Liver (tissue), 9 donors: ENCODE data around the gene LGR6. TPM values are rescaled to one million over a fixed set of nuclear protein-coding genes. Genes with fewer than 3 reads are reported as not detected.

Source experiments
- DNase-seq: peaks from one replicate; pipeline ENCODE4 v3.0.0-alpha.2; 2017; ENCODE audit warnings: low spot score
- H3K27ac ChIP-seq, 2 donors: one replicate each; pipeline ENCODE4 v1.7.0; 2013; ENCODE audit warnings: inconsistent platforms in 2 of 2, low read length in 2 of 2, control low read depth in 1 of 2, low read depth in 1 of 2, mild to moderate bottlenecking in 1 of 2
- H3K27me3 ChIP-seq, 4 donors: one replicate each; pipeline versions ENCODE4 v1.6.1 to v1.7.0; 2013; ENCODE audit warnings: low read length in 3 of 4, inconsistent platforms in 1 of 4, mild to moderate bottlenecking in 1 of 4, moderate library complexity in 1 of 4; ENCODE audit not compliant: control insufficient read depth in 4 of 4, insufficient read depth in 4 of 4
- H3K36me3 ChIP-seq, 4 donors: one replicate each; pipeline versions ENCODE4 v1.6.1 to v1.7.0; 2013; ENCODE audit warnings: low read length in 3 of 4, mild to moderate bottlenecking in 3 of 4, low read depth in 1 of 4, moderate library complexity in 1 of 4; ENCODE audit not compliant: control insufficient read depth in 4 of 4, insufficient read depth in 3 of 4
- H3K4me1 ChIP-seq, 4 donors: one replicate each; pipeline versions ENCODE4 v1.6.1 to v1.7.0; 2013; ENCODE audit warnings: low read length in 3 of 4, mild to moderate bottlenecking in 3 of 4, moderate library complexity in 1 of 4; ENCODE audit not compliant: control insufficient read depth in 4 of 4, insufficient read depth in 4 of 4
- H3K4me3 ChIP-seq, 3 donors: one replicate each; pipeline versions ENCODE4 v1.6.1 to v1.7.0; 2013; ENCODE audit warnings: low read length in 3 of 3, control low read depth in 1 of 3, low read depth in 1 of 3, mild to moderate bottlenecking in 1 of 3
- H3K9ac ChIP-seq, 2 donors: one replicate each; pipeline ENCODE4 v1.7.0; 2013; ENCODE audit warnings: low read length in 2 of 2, mild to moderate bottlenecking in 2 of 2, moderate library complexity in 2 of 2, control low read depth in 1 of 2, low read depth in 1 of 2
- H3K9me3 ChIP-seq, 4 donors: one replicate each; pipeline versions ENCODE4 v1.6.1 to v1.7.0; 2013; ENCODE audit warnings: low read length in 3 of 4; ENCODE audit not compliant: control insufficient read depth in 4 of 4
- CTCF ChIP-seq: fragments of 150-350 bp; IDR thresholded peaks from 2 replicates; pipeline ENCODE4 v1.5.1; 2017; ENCODE audit warnings: improper control_type of control experiment, low read depth, low read length; ENCODE audit not compliant: missing input control
- EGR1 ChIP-seq, 2 donors: IDR thresholded peaks; 2 replicates each; pipeline ENCODE4 v1.6.1; 2016 to 2018; ENCODE audit warnings: antibody characterized with exemption in 2 of 2, low read depth in 2 of 2
- FOXA1 ChIP-seq: IDR thresholded peaks from 2 replicates; pipeline ENCODE4 v1.6.1; 2016; ENCODE audit warnings: antibody characterized with exemption
- FOXA2 ChIP-seq: IDR thresholded peaks from 2 replicates; pipeline ENCODE4 v1.6.1; 2016; ENCODE audit warnings: antibody characterized with exemption
- GABPA ChIP-seq, 2 donors: IDR thresholded peaks in 1 of 2; conservative IDR thresholded peaks in 1 of 2; 2 replicates each; pipeline ENCODE4 v1.6.1; 2016; ENCODE audit warnings: antibody characterized with exemption in 2 of 2, mild to moderate bottlenecking in 1 of 2, moderate library complexity in 1 of 2
- HNF4A ChIP-seq, 2 donors: conservative IDR thresholded peaks; 2 replicates each; pipeline ENCODE4 v1.6.1; 2016; ENCODE audit warnings: antibody characterized with exemption in 2 of 2, mild to moderate bottlenecking in 2 of 2
- HNF4G ChIP-seq: IDR thresholded peaks from 2 replicates; pipeline ENCODE4 v1.6.1; 2016; ENCODE audit warnings: antibody characterized with exemption
- RAD21 ChIP-seq, 2 donors: IDR thresholded peaks; 2 replicates each; pipeline ENCODE4 v1.6.1; 2016; ENCODE audit warnings: antibody characterized with exemption in 2 of 2, mild to moderate bottlenecking in 2 of 2
- REST ChIP-seq: IDR thresholded peaks from 2 replicates; pipeline ENCODE4 v1.6.1; 2016; ENCODE audit warnings: antibody characterized with exemption, mild to moderate bottlenecking
- RXRA ChIP-seq, 2 donors: IDR thresholded peaks; 2 replicates each; pipeline ENCODE4 v1.6.1; 2017 to 2018; ENCODE audit warnings: antibody characterized with exemption in 2 of 2, mild to moderate bottlenecking in 1 of 2
- SP1 ChIP-seq: IDR thresholded peaks from 2 replicates; pipeline ENCODE4 v1.6.1; 2018; ENCODE audit warnings: antibody characterized with exemption, mild to moderate bottlenecking
- TAF1 ChIP-seq: conservative IDR thresholded peaks from 2 replicates; pipeline ENCODE4 v1.6.1; 2016; ENCODE audit warnings: antibody characterized with exemption, mild to moderate bottlenecking
- YY1 ChIP-seq: IDR thresholded peaks from 2 replicates; pipeline ENCODE4 v1.6.1; 2016; ENCODE audit warnings: antibody characterized with exemption, mild to moderate bottlenecking
- ZBTB33 ChIP-seq: IDR thresholded peaks from 2 replicates; pipeline ENCODE4 v1.6.1; 2016; ENCODE audit warnings: antibody characterized with exemption
- WGBS: extraction: QIAGEN DNeasy Blood & Tissue Kit; methylation state at CpG from one replicate; pipeline ENCODE4 v1.1.7; 2013; 5-methylcytosine and 5-hydroxymethylcytosine counted together
- polyA plus RNA-seq, 2 donors: library from polyadenylated mRNA; stranded (reverse) in 1 of 2; unstranded in 1 of 2; fragments of 200-250 nt in 1 of 2; fragments of >200 nt in 1 of 2; fragmentation: Nextera tagmentation in 1 of 2; extraction: Ambion mirVana in 1 of 2; gene quantifications; one replicate each; pipeline versions ENCODE4 v1.2.1 to v1.2.3, GENCODE V29; 2013 to 2015
- total RNA-seq, 2 donors: library from RNA; depleted of rRNA; stranded (reverse); fragments of >200 nt; gene quantifications; one replicate each; pipeline ENCODE4 v1.2.3, GENCODE V29; 2014
- TF ChIP-seq, protein P1 (sequence below): IDR thresholded peaks from 2 replicates; pipeline ENCODE4 v1.6.1; 2016; ENCODE audit warnings: antibody characterized with exemption
- donor health status: healthy.
- donor health status: healthy.
- donor health status: healthy.
- donor health status: healthy.
- donor health status: healthy.

The LGR6 gene
- total and polyA plus RNA-seq, 4 donors, result 0.05 to 1.2 (median 0.75) TPM

GRCh38 chr1:202205523-202206190, 12.1 kb downstream of the LGR6 start:
- 66% methylated on average over 5 of the region's 5 CpGs for WGBS
- H3K9me3 ChIP-seq, result no peaks in the 10 kb centered on the region
- no peak for DNase-seq

DNA sequence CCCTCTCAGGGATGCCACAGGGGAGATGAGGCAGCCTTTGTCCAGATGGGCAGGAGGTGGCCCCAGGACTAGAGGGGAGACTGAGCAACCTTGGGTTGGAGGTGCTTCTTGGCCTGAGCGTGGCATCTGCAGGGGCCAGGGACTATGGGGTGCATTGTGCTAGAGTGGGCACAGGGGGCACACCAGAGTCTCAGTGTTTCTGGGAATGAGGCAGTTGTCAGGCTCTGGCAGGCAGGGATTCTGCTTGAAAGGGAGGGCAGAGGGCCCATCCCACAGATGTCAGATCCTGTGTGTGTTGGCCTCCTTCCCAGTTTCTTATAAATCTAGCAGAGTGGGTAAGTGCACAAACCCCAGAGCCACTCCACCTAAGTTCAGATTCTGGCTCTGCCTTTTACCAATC, 13.7 kb downstream of the LGR6 start:
- Histone ChIP-seq H3K9me3 (no peaks in the 10 kb centered on the region), H3K27me3 (peaks cover 0 to 7% (median 0%) of the 10 kb centered on the region in 4 donors), H3K36me3 (no peaks in the 10 kb centered on the region), H3K4me1 (no peaks in the 10 kb centered on the region), H3K27ac (no peak overlapping the region), H3K9ac (no peak overlapping the region), H3K4me3 (no peak overlapping the region)
- no peak for DNase-seq
- TF ChIP-seq, protein P1, sequence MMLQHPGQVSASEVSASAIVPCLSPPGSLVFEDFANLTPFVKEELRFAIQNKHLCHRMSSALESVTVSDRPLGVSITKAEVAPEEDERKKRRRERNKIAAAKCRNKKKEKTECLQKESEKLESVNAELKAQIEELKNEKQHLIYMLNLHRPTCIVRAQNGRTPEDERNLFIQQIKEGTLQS, result no peak
- no peak for TF ChIP-seq EGR1 (IDR thresholded peaks at IDR 0.05; ENCODE audit: low read depth in 2 of 2)
- 76% methylated on average over 1 of the region's 1 CpG for WGBS

More at GRCh38 chr1:202205523-202206190, 12.1 kb downstream of the LGR6 start:
- H3K9ac ChIP-seq, result no peak overlapping the region
- no peaks in the 10 kb centered on the region for H3K4me1 ChIP-seq
- TF ChIP-seq REST (no peak), GABPA (IDR thresholded peaks at IDR 0.05 in 1 of 2, conservative IDR thresholded peaks at IDR 0.05 in 1 of 2) (no peak), RAD21 (IDR thresholded peaks at IDR 0.05) (peak in 1 of 2 donors; percentile 10), ZBTB33 (no peak), YY1 (no peak)
- peaks cover 0 to 3% (median 0%) of the 10 kb centered on the region in 4 donors for H3K27me3 ChIP-seq
- H3K4me3 ChIP-seq, result no peak overlapping the region
- no peak overlapping the region for H3K27ac ChIP-seq
- no peaks in the 10 kb centered on the region for H3K36me3 ChIP-seq

- Histone ChIP-seq H3K4me1 (no peaks in the 10 kb centered on the region), H3K27me3 (peaks cover 0 to 7% (median 0%) of the 10 kb centered on the region in 4 donors), H3K27ac (no peak overlapping the region), H3K9ac (no peak overlapping the region), H3K4me3 (no peak overlapping the region), H3K36me3 (no peaks in the 10 kb centered on the region), H3K9me3 (no peaks in the 10 kb centered on the region)
- no peak for DNase-seq
- WGBS, result 77% methylated on average over 11 of the region's 11 CpGs
- no peak for TF ChIP-seq REST
- no peak for TF ChIP-seq YY1
- no peak for TF ChIP-seq GABPA (IDR thresholded peaks at IDR 0.05 in 1 of 2, conservative IDR thresholded peaks at IDR 0.05 in 1 of 2)
- TF ChIP-seq HNF4A (conservative IDR thresholded peaks at IDR 0.05), result no peak
- no peak for TF ChIP-seq FOXA2
- TF ChIP-seq SP1, result no peak
- no peak for TF ChIP-seq TAF1
- TF ChIP-seq FOXA1, result no peak
- TF ChIP-seq, protein P1, result no peak
- TF ChIP-seq HNF4G, result no peak
- TF ChIP-seq RXRA (IDR thresholded peaks at IDR 0.05), result no peak
- no peak for TF ChIP-seq CTCF
These were observed 14.8 kb downstream of the LGR6 start for GRCh38 chr1:202208351-202208857.
